RPMI8226 (cell line): Measurements from ENCODE around the gene MACF1.
"Not testable (repeated sequence)": the region's sequence is repeated elsewhere in the genome, so short reads cannot be mapped to it uniquely, and the experiment has no call there.

Experiments used
- DNase-seq: peaks from one replicate; pipeline ENCODE4 v3.0.0-alpha.2; 2015

Gene MACF1

GRCh38 chr1:39498821-39499220 is 294.3 kb downstream of the MACF1 start:
- not testable (repeated sequence) for DNase-seq

- DNase-seq = no peak
These were observed 295.2 kb downstream of the MACF1 start for GRCh38 chr1:39499668-39500067.

GRCh38 chr1:39500862-39501389 is 296.4 kb downstream of the MACF1 start:
- peak; percentile 76 for DNase-seq

GRCh38 chr1:39501666-39502065 is 297.2 kb downstream of the MACF1 start:
- DNase-seq = no peak

- not testable (repeated sequence) for DNase-seq
These were observed 299.9 kb downstream of the MACF1 start for GRCh38 chr1:39504436-39504835.

- DNase-seq = no peak
These were observed 300.8 kb downstream of the MACF1 start for GRCh38 chr1:39505289-39505688.

- DNase-seq = no peak
These were observed 302.9 kb downstream of the MACF1 start for GRCh38 chr1:39507230-39507928.

GRCh38 chr1:39508266-39508665 is 303.8 kb downstream of the MACF1 start:
- no peak for DNase-seq

- peak; percentile 45 for DNase-seq
These were observed 304.4 kb downstream of the MACF1 start for GRCh38 chr1:39508857-39509305.

- DNase-seq = peak; percentile 88
These were observed 305.0 kb downstream of the MACF1 start for GRCh38 chr1:39509360-39510009.

- DNase-seq = not testable (repeated sequence)
These were observed 306.2 kb downstream of the MACF1 start for GRCh38 chr1:39510570-39511186.

GRCh38 chr1:39511477-39511876 is 307.0 kb downstream of the MACF1 start:
- not testable (repeated sequence) for DNase-seq

GRCh38 chr1:39512234-39512847 is 307.8 kb downstream of the MACF1 start:
- not testable (repeated sequence) for DNase-seq

GRCh38 chr1:39514710-39515124 is 310.2 kb downstream of the MACF1 start:
- DNase-seq = not testable (repeated sequence)

GRCh38 chr1:39515131-39516086 is 310.9 kb downstream of the MACF1 start:
- not testable (repeated sequence) for DNase-seq

- DNase-seq = not testable (repeated sequence)
These were observed 312.3 kb downstream of the MACF1 start for GRCh38 chr1:39516841-39517240.

GRCh38 chr1:39517936-39518335 is 313.4 kb downstream of the MACF1 start:
- not testable (repeated sequence) for DNase-seq

GRCh38 chr1:39519376-39519775 is 314.9 kb downstream of the MACF1 start:
- not testable (repeated sequence) for DNase-seq

- DNase-seq = not testable (repeated sequence)
These were observed 317.7 kb downstream of the MACF1 start for GRCh38 chr1:39522221-39522620.

- DNase-seq = no peak
These were observed 318.4 kb downstream of the MACF1 start for GRCh38 chr1:39522661-39523567.

GRCh38 chr1:39524171-39524570 is 319.7 kb downstream of the MACF1 start:
- DNase-seq = no peak
